GM21619 (cell line): Measurements from ENCODE around the gene MAP3K1.

Experiments
- ATAC-seq: cut with Tn5 transposase; IDR thresholded peaks from one replicate; pipeline ENCODE4 v1.9.1; 2021; ENCODE audit not compliant: unreplicated experiment

MAP3K1 gene

DNA sequence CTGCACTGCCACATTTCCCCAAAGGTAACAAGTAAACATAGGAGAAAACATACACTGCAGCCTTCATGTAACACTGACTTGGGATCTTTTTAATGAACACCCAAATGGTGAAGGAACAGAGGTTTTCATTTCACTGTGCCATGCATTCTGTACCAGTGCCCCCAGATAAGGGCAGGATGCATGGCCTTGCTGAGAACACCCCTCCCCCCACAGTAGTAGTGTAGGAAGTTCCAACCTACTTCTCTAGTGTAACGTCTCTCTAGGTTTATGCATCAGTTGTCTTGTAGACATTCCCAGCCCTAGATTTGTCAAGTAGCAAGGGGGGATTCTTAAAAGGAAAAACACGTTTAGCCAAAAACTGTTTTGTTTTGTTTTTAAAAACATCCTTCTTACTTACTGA is 29.9 kb downstream of the MAP3K1 start:
- ATAC-seq = no peak

DNA sequence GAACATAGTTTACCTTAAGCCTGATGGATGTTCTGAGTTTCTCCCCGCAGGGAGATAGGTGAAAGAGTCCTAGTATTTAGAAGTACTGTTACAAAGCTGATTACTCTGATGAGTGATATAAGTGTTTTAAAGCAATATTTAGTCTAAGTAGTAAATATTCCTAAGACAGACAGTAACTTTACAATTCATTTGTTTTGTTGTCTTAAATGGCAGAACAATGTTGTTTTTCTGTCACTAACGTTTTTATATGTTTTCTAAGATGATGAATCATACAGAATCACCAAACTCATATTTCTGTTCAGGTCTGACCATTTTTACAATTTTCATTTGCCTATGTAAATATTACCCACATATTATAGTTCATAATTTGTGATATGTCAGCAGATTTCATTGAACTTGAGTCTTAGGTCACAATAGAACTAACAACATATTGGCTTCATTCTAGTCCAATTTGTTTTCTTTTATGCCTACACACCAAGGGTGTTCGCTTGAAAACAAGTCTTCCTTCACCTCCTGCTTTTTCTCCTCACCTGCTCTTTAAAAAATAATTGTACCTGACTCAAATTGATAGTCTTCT is 30.6 kb downstream of the MAP3K1 start:
- no peak for ATAC-seq

GRCh38 chr5:56848206-56848605 is 32.9 kb downstream of the MAP3K1 start:
- no peak for ATAC-seq

DNA sequence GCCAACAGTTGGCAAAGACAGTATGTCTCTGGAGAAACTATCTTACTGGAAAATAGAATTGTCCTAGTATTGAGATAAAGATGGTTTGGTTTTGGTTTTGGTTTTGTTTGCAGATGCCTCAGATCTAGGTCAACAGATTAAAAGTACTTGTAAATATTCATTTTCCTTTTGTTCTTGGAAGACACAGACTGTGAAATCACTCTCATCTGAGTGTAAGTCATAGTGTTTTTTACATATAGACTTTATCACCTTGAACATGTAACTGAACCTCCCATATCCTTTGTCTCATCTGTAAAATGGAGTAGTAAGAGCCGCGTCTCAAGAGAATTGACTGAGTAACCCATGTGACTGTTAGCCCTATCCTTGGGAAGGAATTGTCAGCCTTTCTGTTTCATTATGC is 34.3 kb downstream of the MAP3K1 start:
- no peak for ATAC-seq

- ATAC-seq = no peak
These were observed 35.1 kb downstream of the MAP3K1 start for GRCh38 chr5:56850423-56850822.

DNA sequence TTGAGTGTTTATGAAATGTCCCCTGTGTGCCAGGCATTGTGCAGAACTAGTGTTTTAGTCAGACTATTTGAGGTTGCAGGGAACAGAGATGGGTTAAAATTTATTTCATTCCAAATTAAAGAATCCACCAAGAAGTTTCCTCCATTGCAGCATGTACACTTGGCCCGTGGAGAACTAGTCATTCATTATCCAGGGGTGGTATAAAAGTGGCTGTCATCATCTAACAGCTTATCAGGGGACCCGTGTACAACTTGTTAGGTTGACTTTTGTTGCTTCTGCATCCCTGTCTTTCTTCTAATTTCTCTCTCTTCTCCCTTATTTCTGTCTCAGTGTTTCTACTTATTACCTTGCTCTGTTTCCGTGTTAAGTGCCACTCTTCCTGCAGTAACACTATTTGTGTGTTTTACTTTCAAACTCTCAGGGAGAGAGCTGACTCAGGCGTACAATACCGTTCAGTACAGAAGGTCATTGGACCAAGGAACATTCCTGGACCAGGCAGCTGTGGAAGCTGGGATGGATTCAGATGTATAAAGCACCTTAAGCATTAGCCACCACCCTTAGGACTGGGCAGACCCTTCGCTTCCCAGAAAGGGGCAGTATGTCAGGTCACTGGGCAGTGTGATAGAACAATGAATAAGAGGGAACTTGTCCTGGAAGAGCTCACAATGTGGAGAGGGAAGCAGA is 36.1 kb downstream of the MAP3K1 start:
- ATAC-seq = no peak

- no peak for ATAC-seq
These were observed 37.1 kb downstream of the MAP3K1 start for GRCh38 chr5:56852228-56853000.

- ATAC-seq = no peak
These were observed 38.3 kb downstream of the MAP3K1 start for GRCh38 chr5:56853698-56854097.

GRCh38 chr5:56854920-56855319 is 39.6 kb downstream of the MAP3K1 start:
- ATAC-seq = no peak

GRCh38 chr5:56856541-56857178 is 41.3 kb downstream of the MAP3K1 start:
- ATAC-seq = no peak

- ATAC-seq = no peak
These were observed 43.6 kb downstream of the MAP3K1 start for GRCh38 chr5:56858777-56859442.

GRCh38 chr5:56861893-56862485 is 46.6 kb downstream of the MAP3K1 start:
- ATAC-seq = no peak

GRCh38 chr5:56862909-56863308 is 47.6 kb downstream of the MAP3K1 start:
- no peak for ATAC-seq

DNA sequence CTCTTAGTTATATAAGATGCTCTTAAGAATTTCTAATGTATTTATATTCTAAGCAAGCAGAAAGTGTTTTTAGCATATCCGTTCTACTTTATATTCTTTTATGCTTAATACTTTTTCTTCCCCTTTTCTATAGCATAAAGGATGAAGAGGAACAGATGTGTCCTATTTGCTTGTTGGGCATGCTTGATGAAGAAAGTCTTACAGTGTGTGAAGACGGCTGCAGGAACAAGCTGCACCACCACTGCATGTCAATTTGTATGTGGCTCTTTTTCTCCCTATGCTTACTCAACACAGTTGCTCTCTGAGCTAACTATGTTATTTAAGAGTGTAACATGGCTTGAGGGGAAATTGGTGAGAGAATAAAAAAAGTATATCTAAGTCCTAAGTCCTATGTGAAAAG is 56.4 kb downstream of the MAP3K1 start:
- no peak for ATAC-seq

- ATAC-seq = no peak
These were observed 57.7 kb downstream of the MAP3K1 start for GRCh38 chr5:56873056-56873455.

GRCh38 chr5:56876327-56876726 is 61.0 kb downstream of the MAP3K1 start:
- no peak for ATAC-seq

DNA sequence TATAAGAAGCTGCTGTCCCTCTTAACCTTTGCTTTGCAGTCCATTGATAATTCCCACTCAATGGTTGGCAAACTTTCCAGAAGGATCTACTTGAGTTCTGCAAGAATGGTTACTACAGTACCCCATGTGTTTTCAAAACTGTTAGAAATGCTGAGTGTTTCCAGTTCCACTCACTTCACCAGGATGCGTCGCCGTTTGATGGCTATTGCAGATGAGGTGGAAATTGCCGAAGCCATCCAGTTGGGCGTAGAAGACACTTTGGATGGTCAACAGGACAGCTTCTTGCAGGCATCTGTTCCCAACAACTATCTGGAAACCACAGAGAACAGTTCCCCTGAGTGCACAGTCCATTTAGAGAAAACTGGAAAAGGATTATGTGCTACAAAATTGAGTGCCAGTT is 66.2 kb downstream of the MAP3K1 start:
- no peak for ATAC-seq

- ATAC-seq = no peak
These were observed 78.1 kb downstream of the MAP3K1 start for GRCh38 chr5:56893251-56893951.

DNA sequence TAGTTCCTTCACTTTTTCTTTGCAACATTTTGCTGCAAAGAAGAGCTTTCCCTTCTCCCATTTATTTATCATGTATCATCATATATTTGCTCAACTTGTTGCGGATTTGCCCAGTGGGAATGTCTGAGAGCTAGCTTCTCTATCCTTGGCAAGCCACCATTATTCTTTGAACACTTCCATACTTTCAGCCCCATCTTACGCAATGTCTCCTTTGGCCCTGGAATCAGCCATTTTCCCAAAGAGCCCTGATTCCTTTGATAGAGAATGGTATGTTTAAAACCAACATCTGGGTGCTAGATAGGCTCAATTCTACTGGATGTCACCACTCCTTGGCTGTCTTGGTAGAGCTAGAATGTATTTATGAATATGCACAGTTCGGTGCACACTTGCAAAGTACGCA is 81.4 kb downstream of the MAP3K1 start:
- no peak for ATAC-seq

DNA sequence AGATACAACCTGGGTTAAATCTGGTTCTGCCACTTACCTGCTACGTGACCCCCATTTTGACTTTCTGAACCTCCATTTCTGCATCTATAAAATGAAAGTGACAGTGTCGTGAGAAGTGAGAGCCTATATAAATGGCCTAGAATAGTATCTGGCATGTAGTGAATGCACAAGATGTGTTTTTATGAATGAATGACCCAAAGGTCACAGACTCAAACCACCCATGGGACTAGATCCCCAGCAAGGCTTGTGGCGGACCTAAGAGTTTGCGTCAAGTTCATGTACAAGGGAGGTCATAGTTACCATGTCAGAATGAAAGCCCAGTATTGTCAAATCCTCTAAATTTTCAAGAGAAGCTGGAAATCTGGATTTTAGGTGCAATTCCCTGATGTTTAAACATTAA is 82.9 kb downstream of the MAP3K1 start:
- no peak for ATAC-seq
